ENCODE measurements around the gene DVL3.

Gene DVL3

GRCh38 chr3:184211297-184211696 lies 56.1 kb downstream of the DVL3 start:
- DNase-seq (ENCODE audit: low read depth in 3 of 3) = no peak

- DNase-seq (ENCODE audit: low read depth in 3 of 3) = no peak
Measured at GRCh38 chr3:184211718-184212117, 56.5 kb downstream of the DVL3 start.

GRCh38 chr3:184218814-184219213 lies 63.6 kb downstream of the DVL3 start:
- no peak for DNase-seq (ENCODE audit: low read depth in 3 of 3)

- no peak for DNase-seq (ENCODE audit: low read depth in 3 of 3)
Measured at GRCh38 chr3:184222521-184222920, 67.3 kb downstream of the DVL3 start.

All from stimulated activated CD4-positive, alpha-beta T cell treated with anti-CD3 and anti-CD28 coated beads, TNF-alpha, amount 100 ng/mL, for 48 hours (primary cell).